Dedifferentiated amniotic fluid mesenchymal stem cell (primary cell): ENCODE measurements around the gene GID8.
A peak's percentile ranks its signal among the peaks of the same experiment; 100 is the strongest.

Source experiments
- DNase-seq: peaks from one replicate; pipeline ENCODE4 v3.0.0-alpha.2; 2016; ENCODE audit errors: extremely low spot score

The GID8 gene

DNA sequence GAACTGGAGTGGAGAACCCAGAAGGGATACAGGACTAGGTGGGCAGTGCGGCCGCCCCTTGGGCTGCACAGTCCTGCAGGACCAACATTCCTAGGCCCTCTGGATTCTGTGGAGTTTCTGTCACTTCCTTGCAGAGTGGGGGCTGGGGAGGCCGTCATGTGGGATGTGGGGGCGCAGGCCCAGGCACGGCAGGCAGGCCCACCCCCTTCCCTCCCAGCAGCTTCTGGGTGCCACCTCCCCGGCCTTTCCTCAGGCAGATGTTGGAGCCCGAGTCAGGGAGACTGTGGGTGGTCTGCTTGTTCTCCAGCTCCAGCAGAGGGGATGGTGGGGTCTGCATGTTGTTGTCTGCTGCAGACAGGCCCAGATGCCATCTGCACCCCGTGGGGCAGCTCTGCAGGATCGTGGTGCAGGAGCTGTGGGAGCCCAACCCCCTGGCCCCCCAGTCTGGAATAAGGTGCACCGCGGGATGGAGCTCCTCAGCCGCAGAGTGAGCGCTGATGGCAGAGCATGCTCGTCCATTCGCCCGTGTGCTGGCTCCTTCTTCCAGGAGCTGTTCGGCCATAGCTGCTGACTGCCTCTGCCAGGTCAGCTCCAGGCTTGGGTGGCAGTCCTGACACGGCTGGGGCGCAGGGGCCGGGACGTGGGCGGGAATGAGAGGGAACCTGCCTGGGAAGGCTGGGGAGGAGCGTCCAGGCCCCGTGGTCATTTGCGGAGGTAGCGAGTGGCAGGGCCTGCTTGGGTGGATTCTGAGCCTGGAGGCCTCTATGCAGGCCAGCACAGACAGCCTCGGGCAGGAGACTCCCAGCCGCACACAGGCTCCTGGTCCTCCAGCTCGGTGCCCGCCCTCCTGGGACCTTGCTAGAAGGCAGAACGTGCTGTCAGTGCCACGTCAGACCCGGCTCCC lies 32.6 kb downstream of the GID8 start:
- DNase-seq: no peak

DNA sequence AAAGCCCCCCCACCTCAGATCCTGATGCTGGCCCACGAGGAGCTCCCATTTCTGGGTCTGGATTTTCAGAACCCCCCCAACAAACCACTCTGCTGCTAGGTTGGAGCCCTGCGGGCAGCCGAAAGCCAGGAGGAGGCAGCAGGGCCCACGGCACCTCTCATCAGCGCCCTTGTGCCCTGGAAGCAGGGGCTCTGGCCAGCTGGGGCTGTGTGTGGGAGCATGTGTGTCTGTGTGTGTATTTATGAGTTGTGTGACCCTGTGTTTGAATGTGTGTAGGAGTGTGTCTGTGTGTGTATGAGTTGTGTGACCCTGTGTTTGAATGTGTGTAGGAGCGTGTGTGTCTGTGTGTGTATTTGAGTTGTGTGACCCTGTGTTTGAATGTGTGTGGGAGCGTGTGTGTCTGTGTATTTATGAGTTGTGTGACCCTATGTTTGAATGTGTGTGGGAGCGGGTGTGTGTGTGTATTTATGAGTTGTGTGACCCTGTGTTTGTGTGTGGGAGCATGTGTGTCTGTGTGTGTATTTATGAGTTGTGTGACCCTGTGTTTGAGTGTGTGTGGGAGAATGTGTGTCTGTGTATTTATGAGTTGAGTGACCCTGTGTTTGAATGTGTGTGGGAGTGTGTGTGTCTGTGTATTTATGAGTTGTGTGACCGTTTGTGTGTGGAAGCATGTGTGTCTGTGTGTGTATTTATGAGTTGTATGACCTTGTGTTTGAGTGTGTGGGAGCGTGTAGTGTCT lies 33.4 kb downstream of the GID8 start:
- no peak for DNase-seq

DNA sequence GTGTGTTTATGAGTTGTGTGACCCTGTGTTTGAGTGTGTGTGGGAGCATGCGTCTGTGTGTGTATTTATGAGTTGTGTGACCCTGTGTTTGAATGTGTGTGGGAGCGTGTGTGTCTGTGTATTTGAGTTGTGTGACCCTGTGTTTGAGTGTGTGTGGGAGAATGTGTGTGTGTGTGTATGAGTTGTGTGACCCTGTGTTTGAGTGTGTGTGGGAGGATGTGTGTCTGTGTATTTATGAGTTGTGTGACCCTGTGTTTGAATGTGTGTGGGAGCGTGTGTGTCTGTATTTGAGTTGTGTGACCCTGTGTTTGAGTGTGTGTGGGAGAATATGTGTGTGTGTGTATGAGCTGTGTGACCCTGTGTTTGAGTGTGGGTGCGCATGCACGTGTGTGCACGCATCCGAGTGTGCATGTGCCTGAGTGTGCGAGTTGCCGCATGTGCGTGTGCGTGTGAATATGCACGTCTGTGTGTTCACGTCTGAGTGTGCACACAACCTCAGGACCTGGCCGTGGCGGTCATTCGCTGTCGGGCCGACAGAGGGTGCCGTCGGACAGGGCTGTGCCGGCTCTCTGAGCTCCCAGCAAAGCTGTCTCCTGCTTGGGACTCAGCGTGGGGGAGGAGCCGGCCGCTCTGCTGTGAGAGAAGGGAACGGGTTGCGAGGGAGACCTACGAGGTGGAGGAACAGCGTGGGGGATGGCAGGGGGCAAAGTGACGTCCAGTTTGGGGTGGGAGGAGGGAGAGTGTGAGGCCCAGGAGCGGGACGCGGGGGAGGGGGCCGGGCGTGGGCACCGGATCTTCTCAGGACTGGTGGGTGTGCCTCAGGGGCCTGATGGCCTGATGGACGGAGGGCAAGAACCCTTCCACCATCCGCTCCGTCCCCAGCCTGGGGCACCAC lies 34.2 kb downstream of the GID8 start:
- peak; percentile 65 for DNase-seq

DNA sequence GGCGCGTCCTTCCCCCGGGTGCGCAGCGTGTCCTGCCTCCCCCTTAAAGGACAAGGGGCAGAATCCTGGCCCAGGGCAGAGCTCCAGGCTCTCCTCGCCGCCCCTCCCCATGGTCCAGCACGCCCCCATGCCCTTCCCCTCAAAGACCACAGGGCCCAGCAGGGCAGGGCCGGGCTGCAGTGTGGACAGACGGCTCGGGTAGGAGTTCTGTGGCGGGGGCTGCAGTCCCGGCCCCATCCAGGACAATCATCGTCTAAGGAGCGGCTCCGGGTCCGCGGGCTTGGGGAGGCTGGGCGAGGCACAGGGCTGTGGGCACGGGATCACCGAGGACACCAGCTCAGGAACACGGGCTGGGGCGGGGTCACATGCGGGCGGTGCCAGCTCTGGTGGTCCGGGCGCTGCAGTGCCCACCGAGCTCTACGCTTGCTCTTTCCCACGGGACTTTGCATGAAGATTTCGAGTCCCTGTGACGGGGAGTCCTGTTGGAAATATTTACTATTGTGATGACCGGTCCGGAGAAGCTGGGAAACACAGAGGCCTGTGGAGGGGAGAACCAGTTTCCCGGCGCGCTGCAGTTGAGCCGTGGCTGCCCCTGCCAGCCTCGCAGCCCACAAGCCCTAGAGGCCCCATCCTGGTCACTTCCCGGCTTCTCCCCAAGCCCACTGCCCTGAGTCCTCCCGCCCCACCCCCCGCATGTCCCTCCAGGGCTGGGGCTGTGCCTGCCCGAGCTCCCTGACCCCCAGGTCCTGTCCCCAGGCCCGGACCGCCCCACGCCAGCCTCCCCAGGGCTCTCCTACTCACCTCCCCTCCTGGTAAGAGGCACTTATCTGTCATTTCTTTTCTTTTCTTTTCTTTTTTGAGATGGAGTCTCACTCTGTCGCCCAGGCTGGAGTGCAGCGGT lies 35.1 kb downstream of the GID8 start:
- DNase-seq: no peak

DNA sequence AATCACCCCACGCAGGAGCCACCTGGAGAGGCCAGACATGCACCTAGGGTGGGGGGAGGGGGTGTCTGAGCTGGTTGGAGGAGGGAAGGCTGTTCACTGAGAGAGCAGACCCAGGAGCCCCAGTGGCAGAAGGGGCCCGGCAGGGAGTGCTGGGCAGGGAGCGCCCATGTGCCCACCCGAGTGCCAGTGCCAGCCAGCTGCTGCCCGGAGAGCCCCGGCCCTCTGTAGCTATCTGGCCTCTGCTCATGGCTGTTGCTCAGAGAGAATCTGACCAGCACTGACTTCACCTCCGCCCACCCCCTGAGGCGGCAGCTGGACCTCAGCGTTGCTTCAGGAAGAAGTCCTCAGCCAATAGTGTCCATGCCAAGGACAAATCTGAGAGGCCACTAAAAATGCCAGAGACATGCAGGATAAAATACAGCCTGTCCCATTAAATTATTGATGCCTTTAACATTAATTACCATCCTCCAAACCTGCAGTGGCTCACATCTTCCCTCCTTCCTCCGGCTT lies 37.4 kb downstream of the GID8 start:
- DNase-seq: no peak

DNA sequence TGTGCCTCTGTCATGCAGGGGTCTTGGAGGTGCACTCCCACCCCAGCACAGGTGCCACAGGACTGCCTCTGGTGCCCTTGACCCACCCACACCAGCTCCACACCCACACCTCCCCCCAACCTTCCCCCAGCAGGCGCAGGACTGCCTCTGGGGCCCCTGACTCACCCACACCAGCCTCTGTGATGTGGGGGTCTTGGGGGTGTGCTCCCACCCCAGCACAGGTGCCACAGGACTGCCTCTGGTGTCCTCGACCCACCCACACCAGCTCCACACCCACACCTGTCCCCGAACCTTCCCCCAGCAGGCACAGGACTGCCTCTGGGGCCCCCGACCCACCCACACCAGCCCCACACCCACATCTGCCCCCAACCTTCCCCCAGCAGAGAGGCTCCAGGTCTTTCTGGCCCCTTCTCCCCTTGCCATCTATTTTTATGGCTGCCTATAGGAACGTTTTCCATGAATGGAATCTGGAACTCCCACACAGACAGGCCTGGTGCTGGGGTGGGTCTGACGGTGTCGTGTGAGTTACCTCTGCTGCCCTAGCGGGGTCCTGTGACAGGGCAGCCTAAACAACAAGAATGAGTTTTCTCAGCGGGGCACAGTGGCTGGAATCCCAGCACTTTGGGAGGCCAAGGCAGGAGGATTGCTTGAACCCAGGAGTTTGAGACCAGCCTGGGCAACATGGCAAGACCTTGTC lies 38.0 kb downstream of the GID8 start:
- no peak for DNase-seq

DNA sequence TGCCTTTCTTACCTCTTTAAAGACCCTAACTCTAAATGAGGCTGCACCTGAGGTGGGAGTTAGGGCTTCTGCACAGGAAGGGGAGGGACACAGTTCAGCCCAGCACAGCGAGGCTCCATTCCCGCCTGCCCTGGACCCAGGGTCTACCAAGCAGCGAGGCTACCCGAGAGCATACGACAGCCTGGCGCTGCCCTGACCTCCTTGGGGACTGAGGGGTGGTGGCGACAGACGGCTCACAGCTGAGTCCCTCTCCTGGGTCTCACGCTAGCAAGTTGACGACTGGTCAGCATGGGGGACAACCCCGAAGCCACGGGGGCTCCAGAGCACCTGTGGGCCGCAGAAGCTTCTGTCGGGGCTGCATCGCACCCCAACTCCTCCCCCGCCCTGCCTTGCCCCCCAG lies 38.9 kb downstream of the GID8 start:
- DNase-seq: no peak

DNA sequence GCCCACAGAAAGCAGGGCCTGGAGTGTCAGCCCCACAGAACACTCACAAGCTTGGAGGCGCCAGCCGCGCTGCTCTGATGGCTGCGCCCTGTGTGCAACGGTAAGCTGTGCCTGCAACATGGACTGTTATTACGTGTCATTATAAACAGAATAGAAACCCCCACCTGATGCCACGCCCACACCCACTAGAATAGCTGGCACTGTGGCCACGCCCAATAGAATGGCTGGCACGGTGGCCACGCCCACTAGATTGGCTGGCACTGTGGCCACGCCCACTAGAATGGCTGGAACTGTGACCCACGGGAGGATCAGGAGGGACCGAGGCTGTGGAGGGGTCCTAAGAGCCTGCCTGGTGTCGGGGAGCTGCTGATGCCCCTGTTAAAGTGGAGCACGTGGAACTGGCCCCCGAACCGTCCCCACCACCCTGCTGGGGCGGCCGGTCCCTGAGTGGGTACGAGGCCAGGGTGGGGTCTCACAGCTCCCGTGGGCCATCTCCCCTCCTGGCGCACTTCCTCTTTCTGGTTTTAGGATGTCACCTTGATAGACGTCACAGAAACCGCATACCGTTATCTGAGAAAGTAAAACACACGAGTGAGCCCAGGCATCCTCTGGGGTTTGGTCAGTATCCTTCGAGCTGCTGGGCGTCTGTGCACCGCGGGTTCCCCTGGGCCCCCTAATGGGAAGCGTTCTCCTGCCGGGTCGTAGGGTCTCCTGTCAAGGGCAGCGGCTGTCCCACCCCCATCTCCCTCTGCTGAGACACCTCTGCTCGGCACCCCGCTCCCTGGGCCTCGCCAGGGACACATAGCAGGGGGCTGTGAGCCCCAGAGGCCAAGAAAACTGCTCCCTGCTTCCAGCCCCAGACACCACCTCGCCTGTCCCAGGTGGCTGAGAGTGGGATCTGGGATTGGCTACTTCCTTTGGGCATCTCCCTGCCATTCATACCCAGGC lies 39.9 kb downstream of the GID8 start:
- DNase-seq: no peak

DNA sequence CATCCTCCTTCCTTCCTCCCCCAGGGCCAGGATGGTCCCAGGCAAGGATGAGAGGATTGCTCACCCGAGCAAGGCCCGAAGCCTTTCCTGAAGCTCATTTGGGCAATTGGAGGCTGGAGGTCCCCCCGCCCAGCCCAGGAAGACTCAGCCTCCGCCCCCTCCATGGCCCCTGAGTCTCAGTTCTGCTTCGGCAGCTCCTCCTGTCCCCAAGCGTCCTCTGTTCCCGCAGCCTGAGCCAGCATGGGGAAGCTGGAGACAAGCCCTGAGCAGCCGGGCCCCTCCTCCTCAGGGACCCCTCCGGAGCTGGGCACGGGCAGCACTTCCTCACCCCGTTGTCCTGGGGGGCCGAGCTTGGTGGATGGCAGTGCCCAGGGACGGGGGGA lies 40.6 kb downstream of the GID8 start:
- no peak for DNase-seq

DNA sequence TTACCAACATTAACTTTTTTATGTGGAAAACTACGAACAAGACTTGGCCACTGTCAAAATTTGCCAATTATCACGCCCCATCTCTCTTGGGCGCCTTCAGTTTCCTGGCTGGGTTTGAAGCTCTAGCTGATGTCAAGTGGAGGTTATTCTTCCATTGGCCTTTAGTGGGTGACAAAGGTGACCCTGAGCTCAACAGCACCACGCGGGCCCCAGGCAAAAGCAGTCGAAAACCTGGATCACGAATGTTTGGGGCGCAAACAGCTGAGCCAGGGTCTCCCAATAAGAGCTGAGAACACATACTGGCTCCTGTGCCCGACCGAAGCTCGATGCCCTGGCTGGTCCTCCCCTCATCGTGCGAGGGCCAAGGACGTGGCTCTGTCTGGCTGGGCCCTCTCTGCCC lies 41.4 kb downstream of the GID8 start:
- DNase-seq: no peak

DNA sequence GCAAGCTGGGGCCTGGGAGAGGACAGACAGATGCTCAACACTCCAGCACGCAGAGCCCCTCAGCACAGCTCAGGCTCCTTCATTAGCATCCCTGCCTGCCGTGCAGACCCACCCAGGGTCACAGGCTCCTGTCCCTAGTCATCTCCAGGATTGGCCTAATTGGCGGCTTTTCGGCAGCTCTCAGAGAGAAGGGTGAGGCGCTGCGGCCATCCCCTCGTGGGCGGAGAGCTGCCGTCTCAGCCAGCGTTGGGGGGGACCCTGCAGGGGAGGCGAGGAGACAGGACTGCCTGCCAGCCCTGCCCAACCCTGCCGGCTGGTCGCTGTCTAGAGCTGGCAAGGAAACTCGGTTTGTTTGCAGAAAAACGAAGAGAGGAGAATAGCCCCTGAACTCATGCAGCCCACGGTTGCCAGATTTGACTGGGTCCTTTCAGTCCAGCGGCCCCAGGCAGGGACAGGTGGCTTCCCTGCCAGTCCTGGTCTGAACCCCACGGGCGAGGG lies 42.0 kb downstream of the GID8 start:
- DNase-seq: no peak

DNA sequence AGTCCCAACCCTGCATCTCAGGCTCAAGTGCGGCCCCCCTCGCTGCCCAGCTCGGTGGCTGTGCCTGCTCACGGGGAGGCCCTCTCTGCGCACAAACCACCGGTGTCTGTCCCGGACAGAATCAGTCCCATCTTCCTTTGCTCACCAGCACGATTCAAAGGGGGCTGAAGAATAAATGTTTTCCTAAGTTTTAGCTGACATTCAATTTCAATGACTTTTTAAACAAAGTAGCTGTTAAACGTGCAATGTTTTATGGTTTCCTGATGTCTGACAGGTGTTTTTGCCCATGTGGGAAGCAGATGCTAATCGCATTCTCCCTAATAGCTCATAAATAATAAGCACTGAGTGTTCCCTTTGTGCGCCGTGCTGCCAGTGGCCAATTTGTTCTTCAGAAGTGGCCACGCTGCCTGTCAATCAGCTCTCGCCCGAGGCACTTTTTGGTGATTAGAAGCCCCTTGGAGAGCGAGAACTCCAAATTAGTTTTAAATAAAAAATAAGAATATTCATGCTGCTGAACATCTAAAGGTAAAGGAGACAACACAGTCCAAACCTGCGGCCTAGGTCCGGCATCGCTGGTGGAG lies 42.5 kb downstream of the GID8 start:
- no peak for DNase-seq

DNA sequence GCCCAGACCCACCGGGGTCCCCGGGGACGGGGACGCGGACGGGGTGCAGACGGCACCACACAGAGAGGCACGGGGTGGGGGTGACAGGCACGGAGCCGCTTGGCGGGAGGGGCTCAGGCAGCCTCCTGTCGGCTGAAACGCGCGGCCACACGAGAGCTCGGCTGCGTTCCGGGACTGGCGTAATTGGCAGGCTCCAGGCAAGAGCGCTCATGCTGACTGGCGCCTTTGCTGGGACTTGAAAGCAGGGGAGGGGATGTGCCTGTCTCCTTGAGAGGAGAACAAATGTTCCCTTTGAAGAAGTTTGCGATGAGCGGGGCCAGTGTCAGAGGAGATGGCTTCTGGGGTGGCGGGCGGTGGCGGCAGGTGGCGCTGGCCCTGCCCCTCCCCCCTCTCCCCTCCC lies 43.0 kb downstream of the GID8 start:
- DNase-seq: peak; percentile 14

DNA sequence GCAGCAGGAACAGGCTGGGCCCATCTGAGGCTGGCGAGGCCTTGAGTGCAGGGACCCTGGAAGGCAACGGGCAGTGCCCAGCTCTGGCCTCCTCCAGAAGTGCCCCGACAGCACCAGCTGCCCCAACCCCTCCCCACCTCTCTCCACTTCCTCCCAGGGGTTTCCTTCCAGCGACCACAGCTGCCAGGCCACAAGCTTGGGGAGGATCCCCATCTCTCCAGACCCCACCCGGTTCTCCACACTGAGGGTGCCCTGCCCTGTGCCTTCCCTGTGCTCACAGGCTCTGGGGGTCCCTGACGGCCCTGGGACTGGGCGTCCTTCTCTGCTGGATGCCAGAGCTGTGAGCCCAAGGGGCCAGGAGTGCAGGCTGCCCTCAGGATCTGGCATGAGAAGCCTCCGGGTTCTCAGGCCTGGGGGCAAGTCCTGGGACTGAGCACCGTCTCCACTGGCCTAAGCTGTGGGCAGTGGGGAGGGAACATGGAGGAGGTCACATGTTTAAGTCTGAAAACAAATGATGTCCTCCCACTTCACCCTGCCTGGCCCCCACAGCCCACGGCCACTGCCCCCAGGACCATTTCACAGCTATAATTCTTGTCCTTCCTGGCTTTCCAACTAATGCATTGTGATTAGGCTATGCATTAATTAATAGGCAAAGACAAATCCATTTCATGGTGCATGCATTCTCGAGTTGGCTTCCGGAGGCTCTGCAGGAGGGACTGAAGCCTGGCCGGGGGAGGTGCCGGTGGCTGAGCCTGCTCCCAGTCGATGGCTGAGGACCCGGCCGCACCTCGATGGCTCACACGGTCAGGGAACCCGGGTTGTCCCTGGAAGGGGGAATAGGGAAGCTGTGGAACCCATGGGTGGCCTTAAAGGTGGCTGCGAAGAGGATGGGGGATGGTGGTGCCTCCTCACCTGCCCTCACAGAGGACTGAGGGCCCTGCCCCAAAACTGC lies 44.5 kb downstream of the GID8 start:
- no peak for DNase-seq

DNA sequence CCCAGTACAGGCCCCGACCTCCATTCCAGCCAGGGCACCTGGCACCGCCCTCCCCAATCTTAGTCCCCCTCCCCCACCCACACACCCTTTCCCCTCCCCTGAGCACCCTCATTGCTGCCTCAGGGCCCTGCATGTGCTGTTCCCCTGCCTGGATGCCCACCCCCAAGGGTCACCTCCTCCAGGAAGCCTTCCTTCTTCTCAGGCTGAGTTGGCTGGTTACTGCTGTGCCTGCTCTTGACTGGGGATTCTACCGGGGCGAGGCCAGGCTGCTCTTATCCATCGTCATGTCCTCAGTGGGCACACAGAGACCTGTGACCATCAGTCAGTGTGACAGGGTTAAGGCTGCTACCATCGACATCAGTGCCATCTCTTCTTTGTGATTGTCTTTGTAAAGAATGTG lies 45.3 kb downstream of the GID8 start:
- no peak for DNase-seq

DNA sequence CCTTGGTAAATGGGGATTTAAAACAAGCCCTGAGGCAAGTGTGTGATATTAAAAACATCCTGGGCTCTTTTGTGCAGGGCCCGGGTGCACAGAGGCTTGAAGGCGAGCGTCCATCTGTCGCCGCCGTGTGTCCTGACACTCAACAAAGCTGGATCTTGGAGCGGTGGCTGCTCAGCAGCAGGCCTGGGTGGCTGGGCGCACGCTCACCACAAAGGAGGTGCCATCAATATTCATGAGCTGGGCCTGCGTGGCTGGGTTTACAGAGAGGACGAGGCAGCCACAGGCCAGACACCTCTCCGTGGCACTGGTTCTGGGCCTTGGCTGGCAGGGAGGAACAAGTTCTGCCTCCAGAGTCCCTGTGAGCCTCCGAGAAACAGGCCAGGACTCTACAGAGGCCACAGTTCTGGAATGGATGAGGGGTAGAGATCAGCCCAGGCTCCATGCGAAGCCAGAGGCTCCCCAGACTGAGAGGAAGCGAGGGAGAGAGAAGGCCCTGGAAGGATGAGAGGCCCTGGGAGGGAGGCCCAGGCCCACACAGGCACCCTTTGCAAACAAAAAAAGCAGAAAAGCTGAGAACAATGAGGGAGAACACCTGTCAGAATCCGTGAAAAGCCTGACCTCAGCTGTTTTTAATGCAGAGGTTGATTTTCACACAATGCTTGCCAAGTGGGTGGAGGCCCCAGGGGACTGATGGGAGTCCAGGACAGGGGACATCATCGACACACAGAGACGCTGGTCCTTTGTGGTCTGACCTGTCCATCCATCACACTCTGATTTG lies 46.9 kb downstream of the GID8 start:
- no peak for DNase-seq

DNA sequence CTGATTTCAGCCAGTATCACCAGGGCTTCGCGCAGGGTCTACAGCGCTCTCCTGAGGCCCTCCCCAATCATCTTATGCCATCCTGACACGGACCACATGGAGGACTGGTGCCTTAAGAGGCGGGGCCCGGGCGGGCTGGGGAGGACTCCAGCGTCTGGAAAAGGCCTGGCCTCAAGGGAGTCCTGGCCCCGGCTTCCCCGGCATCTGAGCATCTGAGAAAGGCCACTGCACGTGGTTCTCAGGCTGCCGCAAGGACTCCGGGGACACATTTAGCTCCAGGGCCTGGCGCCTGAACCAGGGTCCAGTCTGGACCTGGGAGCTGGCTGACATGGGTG lies 47.5 kb downstream of the GID8 start:
- no peak for DNase-seq
